G401 (cell line): ENCODE measurements around the gene BTN1A1. TPM values are rescaled to one million over a fixed set of nuclear protein-coding genes. Genes with fewer than 3 reads are reported as not detected.
A peak's percentile ranks its signal among the peaks of the same experiment; 100 is the strongest.
"Not testable (repeated sequence)": the region's sequence is repeated elsewhere in the genome, so short reads cannot be mapped to it uniquely, and the experiment has no call there.

Source experiments
- DNase-seq: peaks from one replicate; pipeline ENCODE4 v3.0.0-alpha.2; 2015; ENCODE audit warnings: low spot score
- in situ Hi-C: cut with HindIII; loops from 2 replicates; pipeline ENCODE4 v1.10.0; 2016; ENCODE audit warnings: low sequenced_read_pairs, mixed read lengths
- total RNA-seq: library from RNA; depleted of rRNA; stranded (reverse); fragments of >200 nt; shearing (Covaris generic); gene quantifications from 2 replicates; pipeline ENCODE4 v1.2.3, GENCODE V29; 2014

BTN1A1 gene
- total RNA-seq, 1 experiment from 2014 or later = not detected

GRCh38 chr6:26530203-26530602, 30.1 kb downstream of the BTN1A1 start:
- no peak for DNase-seq
- in situ Hi-C loops = no loop called here

GRCh38 chr6:26531897-26532296, 31.8 kb downstream of the BTN1A1 start:
- in situ Hi-C loops = no loop called here
- no peak for DNase-seq

- in situ Hi-C loops = no loop called here
- DNase-seq = peak; percentile 97
Measured at GRCh38 chr6:26532699-26533531, 32.8 kb downstream of the BTN1A1 start.

GRCh38 chr6:26533532-26533931, 33.4 kb downstream of the BTN1A1 start:
- in situ Hi-C loops = no loop called here
- no peak for DNase-seq

- in situ Hi-C loops = no loop called here
- peak; percentile 67 for DNase-seq
Measured at GRCh38 chr6:26534681-26535465, 34.8 kb downstream of the BTN1A1 start.

GRCh38 chr6:26536571-26537159, 36.6 kb downstream of the BTN1A1 start:
- DNase-seq = peak; percentile 78

GRCh38 chr6:26537160-26537845, 37.2 kb downstream of the BTN1A1 start:
- peak; percentile 96 for DNase-seq
- in situ Hi-C loops = no loop called here

More at GRCh38 chr6:26536571-26537159, 36.6 kb downstream of the BTN1A1 start:
- in situ Hi-C loops = no loop called here

GRCh38 chr6:26537846-26538571, 37.9 kb downstream of the BTN1A1 start, which contains the start of gene HMGN4:
TSS of gene HMGN4 (plus strand) at chr6:26538366. CDS start at chr6:26545207, 6,841 bp downstream.
- DNase-seq = peak; percentile 93
- in situ Hi-C loops = no loop called here

GRCh38 chr6:26538572-26538902, 38.4 kb downstream of the BTN1A1 start:
- in situ Hi-C loops = no loop called here
- peak; percentile 42 for DNase-seq

GRCh38 chr6:26539071-26539615, 39.0 kb downstream of the BTN1A1 start:
- no peak for DNase-seq
- in situ Hi-C loops = no loop called here

- in situ Hi-C loops = no loop called here
- DNase-seq = no peak
Measured at GRCh38 chr6:26541579-26541978, 41.5 kb downstream of the BTN1A1 start.

- DNase-seq = no peak
- in situ Hi-C loops = no loop called here
Measured at GRCh38 chr6:26543953-26544352, 43.9 kb downstream of the BTN1A1 start.

- in situ Hi-C loops = no loop called here
- no peak for DNase-seq
Measured at GRCh38 chr6:26544473-26544872, 44.4 kb downstream of the BTN1A1 start.

GRCh38 chr6:26545627-26546026, 45.5 kb downstream of the BTN1A1 start:
- no peak for DNase-seq
- in situ Hi-C loops = no loop called here

- DNase-seq, in situ Hi-C loops: not testable (repeated sequence)
Measured at GRCh38 chr6:26547363-26547762, 47.3 kb downstream of the BTN1A1 start.

GRCh38 chr6:26550250-26550993, 50.3 kb downstream of the BTN1A1 start:
- in situ Hi-C loops = no loop called here
- no peak for DNase-seq

- no peak for DNase-seq
- in situ Hi-C loops = no loop called here
Measured at GRCh38 chr6:26552205-26552604, 52.1 kb downstream of the BTN1A1 start.

GRCh38 chr6:26552640-26553188, 52.6 kb downstream of the BTN1A1 start:
- DNase-seq = no peak
- in situ Hi-C loops = no loop called here
